Fibroblast of the aortic adventitia (primary cell): ENCODE data around the gene FAM114A2. TPM values are rescaled to one million over a fixed set of nuclear protein-coding genes. Genes with fewer than 3 reads are reported as not detected.

ENCODE experiments used
- DNase-seq: peaks from one replicate; pipeline ENCODE4 v3.0.0-alpha.2; 2010; ENCODE audit warnings: low read depth
- H3K4me3 ChIP-seq: 2 replicates; pipeline ENCODE4 v1.5.1; 2011; ENCODE audit warnings: low read depth, mild to moderate bottlenecking, control low read depth, low read length, moderate library complexity
- CTCF ChIP-seq: IDR thresholded peaks from 2 replicates; pipeline ENCODE4 v1.5.1; 2011; ENCODE audit warnings: mild to moderate bottlenecking, low read length, control low read depth, inconsistent platforms; ENCODE audit not compliant: insufficient read depth
- total RNA-seq: library from RNA; depleted of rRNA; stranded (reverse); fragments of >200 nt; gene quantifications from 2 replicates; pipeline ENCODE4 v1.2.3, GENCODE V29; 2012; ENCODE audit warnings: low replicate concordance

The FAM114A2 gene
- total RNA-seq, 1 donor: 34.7 TPM

GRCh38 chr5:154053468-154053867 lies 14.8 kb upstream of the FAM114A2 start:
- TF ChIP-seq CTCF: no peak
- DNase-seq: no peak
- H3K4me3 ChIP-seq: no peak overlapping the region

- H3K4me3 ChIP-seq: no peak overlapping the region
- no peak for DNase-seq
- no peak for TF ChIP-seq CTCF
Measured at GRCh38 chr5:154049636-154050035, 10.9 kb upstream of the FAM114A2 start.

- no peak overlapping the region for H3K4me3 ChIP-seq
- no peak for DNase-seq
- TF ChIP-seq CTCF: no peak
Measured at GRCh38 chr5:154047324-154047723, 8.6 kb upstream of the FAM114A2 start.

GRCh38 chr5:154046486-154046885 lies 7.8 kb upstream of the FAM114A2 start:
- no peak for DNase-seq
- TF ChIP-seq CTCF: no peak
- no peak overlapping the region for H3K4me3 ChIP-seq

- H3K4me3 ChIP-seq: no peak overlapping the region
- TF ChIP-seq CTCF: no peak
- DNase-seq: no peak
Measured at GRCh38 chr5:154044581-154044980, 5.9 kb upstream of the FAM114A2 start.

GRCh38 chr5:154044099-154044498 lies 5.4 kb upstream of the FAM114A2 start:
- no peak for TF ChIP-seq CTCF
- no peak for DNase-seq
- no peak overlapping the region for H3K4me3 ChIP-seq

GRCh38 chr5:154042766-154043165 lies 4.1 kb upstream of the FAM114A2 start:
- H3K4me3 ChIP-seq: no peak overlapping the region
- peak; percentile 41 for DNase-seq
- no peak for TF ChIP-seq CTCF
